Nephron (organoid): ENCODE results near the gene KCND3.
A peak's percentile ranks its signal among the peaks of the same experiment; 100 is the strongest.

Source experiments
- H3K27ac Mint-ChIP-seq, 3 experiments: 2 replicates each; pipeline ENCODE4 v1.8.0; 2020; ENCODE audit warnings: mixed read lengths in 3 of 3, mild to moderate bottlenecking in 2 of 3, moderate library complexity in 1 of 3
- H3K27me3 Mint-ChIP-seq: 2 replicates; pipeline ENCODE4 v1.8.0; 2021; ENCODE audit warnings: low read depth, mild to moderate bottlenecking, moderate library complexity, mixed read lengths
- H3K36me3 Mint-ChIP-seq: 2 replicates; pipeline ENCODE4 v1.8.0; 2020; ENCODE audit warnings: low read depth, mixed read lengths
- H3K4me1 Mint-ChIP-seq: 2 replicates; pipeline ENCODE4 v1.8.0; 2020; ENCODE audit warnings: mixed read lengths
- H3K4me3 Mint-ChIP-seq, 3 experiments: 2 replicates each; pipeline ENCODE4 v1.8.0; 2020; ENCODE audit warnings: mild to moderate bottlenecking in 3 of 3, mixed read lengths in 3 of 3, moderate library complexity in 2 of 3
- H3K9me3 Mint-ChIP-seq: 2 replicates; pipeline ENCODE4 v1.8.0; 2020; ENCODE audit warnings: mixed read lengths
- CTCF ChIP-seq, 3 experiments: fragments of 200-600 bp; sonication (generic); IDR thresholded peaks; one replicate each; pipeline ENCODE4 v1.5.0; 2021; ENCODE audit warnings: antibody characterized with exemption in 3 of 3; ENCODE audit not compliant: unreplicated experiment in 3 of 3

KCND3 gene

GRCh38 chr1:111904478-111905218, 84.8 kb downstream of the KCND3 start:
- Mint-ChIP-seq H3K4me3 (no peak overlapping the region), H3K27ac (peak overlapping the region in 2 of 3 experiments; percentile 44 to 61), H3K27me3 (peaks cover 3% of the 10 kb centered on the region), H3K36me3 (no peaks in the 10 kb centered on the region), H3K9me3 (no peaks in the 10 kb centered on the region), H3K4me1 (peaks cover 48% of the 10 kb centered on the region)
- no peak for TF ChIP-seq CTCF (IDR thresholded peaks at IDR 0.05; ENCODE audit: unreplicated experiment in 3 of 3)

- no peaks in the 10 kb centered on the region for H3K9me3 Mint-ChIP-seq
- H3K4me3 Mint-ChIP-seq = no peak overlapping the region
- H3K4me1 Mint-ChIP-seq = peaks cover 41% of the 10 kb centered on the region
- peaks cover 10% of the 10 kb centered on the region for H3K27me3 Mint-ChIP-seq
- peak overlapping the region in 2 of 3 experiments; percentile 44 to 61 for H3K27ac Mint-ChIP-seq
- TF ChIP-seq CTCF (IDR thresholded peaks at IDR 0.05; ENCODE audit: unreplicated experiment in 3 of 3) = no peak
- no peaks in the 10 kb centered on the region for H3K36me3 Mint-ChIP-seq
Measured at GRCh38 chr1:111903871-111904449, 85.5 kb downstream of the KCND3 start.

- H3K36me3 Mint-ChIP-seq = no peaks in the 10 kb centered on the region
- H3K27me3 Mint-ChIP-seq = peaks cover 13% of the 10 kb centered on the region
- H3K9me3 Mint-ChIP-seq = no peaks in the 10 kb centered on the region
- H3K4me3 Mint-ChIP-seq = no peak overlapping the region
- peaks cover 37% of the 10 kb centered on the region for H3K4me1 Mint-ChIP-seq
- no peak for TF ChIP-seq CTCF (IDR thresholded peaks at IDR 0.05; ENCODE audit: unreplicated experiment in 3 of 3)
- H3K27ac Mint-ChIP-seq = no peak overlapping the region
Measured at GRCh38 chr1:111903148-111903870, 86.2 kb downstream of the KCND3 start.

- no peak for TF ChIP-seq CTCF (IDR thresholded peaks at IDR 0.05; ENCODE audit: unreplicated experiment in 3 of 3)
- Mint-ChIP-seq H3K27me3 (peaks cover 18% of the 10 kb centered on the region), H3K4me1 (no peaks in the 10 kb centered on the region), H3K36me3 (no peaks in the 10 kb centered on the region), H3K27ac (no peak overlapping the region), H3K9me3 (no peaks in the 10 kb centered on the region), H3K4me3 (no peak overlapping the region)
Measured at GRCh38 chr1:111895469-111895868, 94.0 kb downstream of the KCND3 start.

GRCh38 chr1:111895017-111895416, 94.5 kb downstream of the KCND3 start:
- Mint-ChIP-seq H3K27me3 (peaks cover 18% of the 10 kb centered on the region), H3K36me3 (no peaks in the 10 kb centered on the region), H3K27ac (no peak overlapping the region), H3K4me3 (no peak overlapping the region), H3K4me1 (no peaks in the 10 kb centered on the region), H3K9me3 (no peaks in the 10 kb centered on the region)
- TF ChIP-seq CTCF (IDR thresholded peaks at IDR 0.05; ENCODE audit: unreplicated experiment in 3 of 3) = no peak
